Brain pericyte (primary cell): ENCODE results near the gene LRRFIP2.
"Not testable (repeated sequence)": the region's sequence is repeated elsewhere in the genome, so short reads cannot be mapped to it uniquely, and the experiment has no call there.

Experiments
- DNase-seq: peaks from one replicate; pipeline ENCODE4 v3.0.0-alpha.2; 2012; ENCODE audit warnings: low read depth, low spot score

Gene LRRFIP2

GRCh38 chr3:37143821-37144220, 30.6 kb downstream of the LRRFIP2 start:
- no peak for DNase-seq

- DNase-seq = no peak
Observed at GRCh38 chr3:37141676-37142075, 32.7 kb downstream of the LRRFIP2 start.

GRCh38 chr3:37140899-37141541, 33.4 kb downstream of the LRRFIP2 start:
- no peak for DNase-seq

GRCh38 chr3:37139567-37140052, 34.8 kb downstream of the LRRFIP2 start:
- DNase-seq = no peak

GRCh38 chr3:37138816-37139215, 35.6 kb downstream of the LRRFIP2 start:
- DNase-seq = no peak

GRCh38 chr3:37137516-37137915, 36.9 kb downstream of the LRRFIP2 start:
- no peak for DNase-seq

GRCh38 chr3:37136067-37136466, 38.3 kb downstream of the LRRFIP2 start:
- DNase-seq = no peak

GRCh38 chr3:37135561-37135960, 38.8 kb downstream of the LRRFIP2 start:
- DNase-seq = no peak

GRCh38 chr3:37132334-37132733, 42.0 kb downstream of the LRRFIP2 start:
- no peak for DNase-seq

GRCh38 chr3:37131860-37132144, 42.6 kb downstream of the LRRFIP2 start:
- no peak for DNase-seq

- no peak for DNase-seq
Observed at GRCh38 chr3:37130984-37131859, 43.2 kb downstream of the LRRFIP2 start.

GRCh38 chr3:37130448-37130847, 43.9 kb downstream of the LRRFIP2 start:
- no peak for DNase-seq

GRCh38 chr3:37129871-37130270, 44.5 kb downstream of the LRRFIP2 start:
- no peak for DNase-seq

GRCh38 chr3:37127340-37127739, 47.0 kb downstream of the LRRFIP2 start:
- no peak for DNase-seq

GRCh38 chr3:37126856-37127255, 47.5 kb downstream of the LRRFIP2 start:
- DNase-seq = no peak

GRCh38 chr3:37125195-37126073, 48.9 kb downstream of the LRRFIP2 start:
- DNase-seq = no peak

GRCh38 chr3:37124435-37124834, 49.9 kb downstream of the LRRFIP2 start:
- DNase-seq = no peak

- DNase-seq = no peak
Observed at GRCh38 chr3:37123292-37123691, 51.1 kb downstream of the LRRFIP2 start.

- not testable (repeated sequence) for DNase-seq
Observed at GRCh38 chr3:37122069-37122468, 52.3 kb downstream of the LRRFIP2 start.

- no peak for DNase-seq
Observed at GRCh38 chr3:37118163-37118562, 56.2 kb downstream of the LRRFIP2 start.

GRCh38 chr3:37117548-37117947, 56.8 kb downstream of the LRRFIP2 start:
- DNase-seq = no peak

- no peak for DNase-seq
Observed at GRCh38 chr3:37116998-37117397, 57.4 kb downstream of the LRRFIP2 start.
